ENCODE results near the gene TBL1X.
"Not testable (repeated sequence)": the region's sequence is repeated elsewhere in the genome, so short reads cannot be mapped to it uniquely, and the experiment has no call there.

TBL1X gene

GRCh38 chrX:9464435-9465371 is at the start of gene TBL1X:
TSS of gene TBL1X (plus strand) at chrX:9465058. CDS start at chrX:9653587, 188,529 bp downstream.
- no peak for DNase-seq (ENCODE audit: low read depth in 4 of 4, low spot score in 1 of 4)

GRCh38 chrX:9416562-9417348 is 48.1 kb upstream of the TBL1X start:
- DNase-seq (ENCODE audit: low read depth in 4 of 4, low spot score in 1 of 4), result no peak

DNA sequence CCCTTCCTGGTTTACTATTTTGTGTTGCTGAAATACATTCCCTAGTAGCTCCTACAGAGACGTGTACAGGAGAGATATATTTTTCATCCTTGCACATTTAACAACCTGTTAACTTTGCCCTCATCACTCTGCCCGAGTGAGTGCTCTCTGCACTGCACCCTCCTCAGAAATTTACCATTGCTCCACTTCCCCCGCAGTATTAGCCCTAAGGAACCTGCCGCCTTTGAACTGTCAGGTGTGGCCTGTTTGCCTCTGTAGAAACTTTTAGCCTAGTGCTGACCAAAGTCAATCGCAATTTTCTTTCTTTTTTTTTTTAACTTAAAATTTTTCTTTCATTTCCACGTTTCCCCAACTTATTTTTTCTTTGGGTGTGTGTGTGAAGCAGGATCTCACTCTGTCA is 46.6 kb upstream of the TBL1X start:
- no peak for DNase-seq (ENCODE audit: low read depth in 4 of 4, low spot score in 1 of 4)

GRCh38 chrX:9420275-9421265 is 44.3 kb upstream of the TBL1X start:
- DNase-seq (ENCODE audit: low read depth in 4 of 4, low spot score in 1 of 4), result no peak

GRCh38 chrX:9429767-9430166 is 35.1 kb upstream of the TBL1X start:
- no peak for DNase-seq (ENCODE audit: low read depth in 4 of 4, low spot score in 1 of 4)

DNA sequence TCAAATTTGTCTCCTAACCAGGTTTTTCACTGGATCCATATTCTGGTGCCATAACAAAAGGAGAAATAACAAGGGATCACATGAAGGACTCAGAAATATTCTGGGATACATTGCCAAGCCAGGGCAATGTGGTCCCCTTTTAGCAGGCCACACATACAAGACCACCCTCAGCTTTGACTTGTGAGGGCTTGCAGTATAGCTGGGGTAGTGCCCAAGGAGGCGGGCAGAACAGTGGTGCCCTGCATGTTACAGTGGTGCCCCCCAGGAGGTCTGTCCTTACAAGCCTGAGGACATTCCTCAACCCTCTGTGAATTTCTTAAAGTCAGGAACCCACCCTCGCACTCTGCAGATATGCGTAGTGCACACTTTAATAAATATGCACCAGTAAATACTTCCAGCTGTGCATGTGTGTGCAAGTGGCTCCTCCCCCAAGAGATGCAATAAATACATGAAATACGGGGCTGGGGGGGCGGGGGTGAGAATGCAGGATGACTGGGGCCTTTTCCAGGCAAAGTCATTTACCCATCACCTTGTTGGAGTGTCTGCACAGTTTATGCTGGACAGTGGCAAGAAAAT is 34.4 kb upstream of the TBL1X start:
- DNase-seq (ENCODE audit: low read depth in 4 of 4, low spot score in 1 of 4), result no peak

GRCh38 chrX:9431281-9431680 is 33.6 kb upstream of the TBL1X start:
- DNase-seq (ENCODE audit: low read depth in 4 of 4, low spot score in 1 of 4), result no peak

GRCh38 chrX:9433596-9433995 is 31.3 kb upstream of the TBL1X start:
- DNase-seq (ENCODE audit: low read depth in 4 of 4, low spot score in 1 of 4), result no peak

- DNase-seq (ENCODE audit: low read depth in 4 of 4, low spot score in 1 of 4), result no peak
Observed at GRCh38 chrX:9434051-9434550, 30.8 kb upstream of the TBL1X start.

DNA sequence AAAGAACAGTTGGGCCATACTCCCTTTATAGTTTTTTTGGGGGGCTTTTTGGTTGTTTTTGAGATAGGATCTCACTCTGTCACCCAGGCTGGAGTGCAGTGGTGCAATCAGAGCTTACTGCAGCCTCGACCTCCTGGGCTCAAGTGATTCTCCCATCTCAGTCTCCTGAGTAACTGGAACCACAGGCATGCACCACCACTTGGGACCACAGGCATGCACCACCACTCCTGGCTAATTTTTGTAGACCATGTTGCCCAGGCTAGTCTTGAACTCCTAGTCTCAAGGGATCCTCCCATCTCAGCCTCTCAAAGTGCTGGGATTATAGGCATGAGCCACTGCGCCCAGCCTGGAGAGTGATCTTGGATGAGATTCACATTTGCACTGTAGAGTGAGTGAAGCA is 29.8 kb upstream of the TBL1X start:
- not testable (repeated sequence) for DNase-seq (ENCODE audit: low read depth in 4 of 4, low spot score in 1 of 4)

- no peak for DNase-seq (ENCODE audit: low read depth in 4 of 4, low spot score in 1 of 4)
Observed at GRCh38 chrX:9436812-9437211, 28.0 kb upstream of the TBL1X start.

DNA sequence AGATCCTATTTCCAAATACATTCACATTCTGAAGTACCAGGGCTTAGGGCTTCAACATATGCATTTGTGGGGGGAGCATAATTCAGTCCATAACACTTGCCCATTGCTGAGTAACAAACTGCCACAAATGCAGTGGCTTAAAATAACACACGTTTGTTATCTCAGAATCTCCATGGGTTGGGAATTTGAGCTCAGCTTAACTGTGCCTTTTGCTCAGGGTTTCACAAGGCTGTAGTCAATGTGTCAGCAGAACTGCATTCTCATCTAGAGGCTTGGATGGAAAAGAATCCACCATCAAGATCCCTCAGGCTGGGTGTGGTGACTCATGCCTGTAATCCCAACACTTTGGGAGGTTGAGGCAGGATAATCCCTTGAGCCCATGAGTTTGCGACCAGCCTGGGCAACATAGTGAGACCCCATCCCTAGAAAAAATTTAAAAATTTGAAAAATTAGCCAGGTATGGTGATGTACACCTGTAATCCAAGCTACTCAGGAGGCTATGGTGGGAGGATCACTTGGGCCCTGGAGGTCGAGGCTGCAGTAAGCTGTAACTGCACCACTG is 25.8 kb upstream of the TBL1X start:
- DNase-seq (ENCODE audit: low read depth in 4 of 4, low spot score in 1 of 4), result no peak

- DNase-seq (ENCODE audit: low read depth in 4 of 4, low spot score in 1 of 4), result no peak
Observed at GRCh38 chrX:9440116-9440844, 24.6 kb upstream of the TBL1X start.

DNA sequence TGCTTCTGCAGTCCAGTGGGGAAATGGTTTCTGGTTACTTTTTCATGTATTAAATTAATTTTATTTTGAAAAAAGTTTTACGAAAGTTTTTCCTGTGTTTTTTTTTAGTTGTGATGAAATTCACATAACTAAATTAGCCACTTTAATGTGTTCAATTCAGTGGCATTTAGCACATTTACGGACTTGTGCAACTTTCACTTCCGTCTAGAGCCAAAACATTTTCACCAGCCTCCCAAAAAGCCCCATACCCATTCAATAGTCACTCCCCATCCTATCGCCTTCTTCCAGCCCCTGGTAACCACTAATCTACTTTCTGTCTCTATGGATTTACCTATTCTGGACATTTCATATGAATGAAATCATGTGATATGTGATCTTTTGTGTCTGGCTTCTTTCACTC is 22.8 kb upstream of the TBL1X start:
- DNase-seq (ENCODE audit: low read depth in 4 of 4, low spot score in 1 of 4), result no peak

GRCh38 chrX:9443327-9443726 is 21.5 kb upstream of the TBL1X start:
- no peak for DNase-seq (ENCODE audit: low read depth in 4 of 4, low spot score in 1 of 4)

GRCh38 chrX:9447906-9448305 is 17.0 kb upstream of the TBL1X start:
- DNase-seq (ENCODE audit: low read depth in 4 of 4, low spot score in 1 of 4), result no peak

DNA sequence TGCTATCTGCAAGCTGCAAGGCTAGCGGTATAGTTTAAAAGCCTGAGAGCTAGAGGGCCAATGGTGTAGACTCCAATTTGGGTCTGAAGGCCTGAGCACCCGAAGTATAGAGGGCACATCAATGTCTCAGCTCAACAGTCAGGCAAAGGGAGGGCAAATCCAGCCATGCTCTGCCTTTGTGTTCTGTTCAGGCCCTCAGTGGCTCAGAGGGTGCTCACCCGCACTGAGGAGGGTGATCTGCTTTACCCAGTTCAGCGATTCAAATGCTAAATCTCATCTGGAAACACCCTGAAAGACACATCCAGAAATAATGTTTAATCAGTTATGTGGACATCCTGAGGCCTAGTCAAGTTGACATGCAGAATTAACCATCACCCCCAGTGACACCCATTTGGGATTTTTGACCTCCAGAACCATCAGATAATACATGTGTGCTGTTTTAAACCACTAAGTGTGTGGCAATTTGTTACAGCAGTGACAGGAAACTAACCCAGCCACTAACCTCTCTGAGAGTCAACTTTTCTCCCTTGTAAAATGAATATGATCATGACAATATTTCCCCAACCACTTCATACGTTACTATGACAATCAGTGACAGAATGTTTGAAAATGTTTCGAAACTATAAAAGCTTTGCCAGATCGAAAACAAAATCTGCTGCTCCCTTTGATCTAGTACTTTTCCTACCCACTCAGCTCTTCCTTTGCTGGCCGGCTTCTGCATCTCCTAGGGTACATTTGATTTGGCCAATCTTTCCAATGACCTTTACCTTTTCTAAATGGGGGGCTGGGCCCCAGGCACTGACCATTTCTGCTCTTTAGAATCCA is 8.4 kb upstream of the TBL1X start:
- no peak for DNase-seq (ENCODE audit: low read depth in 4 of 4, low spot score in 1 of 4)

DNA sequence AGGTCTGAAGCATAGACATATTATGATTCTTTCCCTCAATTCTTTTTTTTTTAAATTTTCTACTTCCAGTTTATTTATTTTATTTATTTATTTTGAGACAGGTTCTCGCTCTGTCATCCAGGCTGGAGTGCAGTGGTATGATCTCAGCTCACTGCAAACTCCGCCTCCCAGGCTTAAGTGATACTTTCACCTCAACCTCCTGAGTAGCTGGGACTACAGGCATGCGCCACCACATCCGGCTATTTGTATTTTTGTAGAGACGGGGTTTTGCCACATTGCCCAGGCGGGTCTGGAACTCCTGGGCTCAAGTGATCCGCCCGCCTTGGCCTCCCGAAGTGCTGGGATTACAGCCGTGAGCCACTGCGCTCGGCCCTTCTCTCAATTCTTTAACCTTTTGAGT is 6.8 kb upstream of the TBL1X start:
- not testable (repeated sequence) for DNase-seq (ENCODE audit: low read depth in 4 of 4, low spot score in 1 of 4)

All from stimulated activated CD4-positive, alpha-beta T cell treated with anti-CD3 and anti-CD28 coated beads, Interleukin-1b, Interleukin-23, amount 100 ng/mL, for 24 hours (primary cell).